ENCODE data around the gene PCDHGB3. TPM values are rescaled to one million over a fixed set of nuclear protein-coding genes. Genes with fewer than 3 reads are reported as not detected.

The PCDHGB3 gene
- total and polyA plus RNA-seq, 2 donors (not counting 3 experiments of a cell fraction or from before 2014, with no cell fraction given): 1.8 to 2.0 TPM

DNA sequence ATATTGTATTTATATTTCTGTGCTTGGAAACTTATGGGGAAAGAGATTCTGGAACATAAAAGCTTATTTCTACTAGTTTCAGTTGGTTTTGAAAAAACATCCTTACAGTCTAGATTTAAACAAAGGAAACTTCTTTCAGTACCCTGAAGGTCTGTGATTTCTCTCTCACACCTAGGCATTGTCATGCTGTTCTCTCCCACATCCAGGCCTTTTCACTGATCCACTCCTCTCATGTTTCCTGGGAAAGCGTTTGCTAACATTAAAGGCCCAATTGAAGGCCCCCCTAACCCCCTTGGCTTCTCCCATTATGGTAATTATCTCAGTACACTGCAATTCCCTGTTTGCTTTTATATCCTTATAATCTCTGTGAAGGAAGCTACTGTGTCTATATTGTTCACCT, 27.3 kb upstream of the PCDHGB3 start:
- Histone ChIP-seq H3K79me2 (ENCODE audit: control insufficient read depth, insufficient read depth, low read length) (no peaks in the 10 kb centered on the region), H3K4me3 (replicated peaks in 1 of 3; ENCODE audit: insufficient read depth in 1 of 3, low read depth in 1 of 3, low read length in 3 of 3) (no peak overlapping the region), H3K27me3 (ENCODE audit: control insufficient read depth in 2 of 2, insufficient read depth in 2 of 2, low read length in 2 of 2) (peaks cover 12 to 32% of the 10 kb centered on the region in 2 experiments), H3K9ac (replicated peaks; ENCODE audit: extremely low read depth, insufficient read depth, low read length) (no peak overlapping the region), H3K4me2 (ENCODE audit: insufficient read depth, low read length) (no peak overlapping the region), H3K27ac (ENCODE audit: insufficient read depth, low read depth, low read length) (no peak overlapping the region), H4K20me1 (replicated peaks; ENCODE audit: control insufficient read depth, extremely low read depth, insufficient read depth, low read length) (no peaks in the 10 kb centered on the region), H3K9me3 (replicated peaks; ENCODE audit: control insufficient read depth, insufficient read depth, low read length) (no peaks in the 10 kb centered on the region), H3K9me1 (replicated peaks; ENCODE audit: control insufficient read depth, extremely low read depth, insufficient read depth, low read length) (no peaks in the 10 kb centered on the region), H2AFZ (ENCODE audit: low read depth, low read length) (no peak overlapping the region), H3K4me1 (ENCODE audit: control insufficient read depth, extremely low read depth, insufficient read depth, low read length) (peaks cover 3% of the 10 kb centered on the region), H3K36me3 (ENCODE audit: control insufficient read depth in 2 of 2, extremely low read depth in 1 of 2, insufficient read depth in 2 of 2, low read length in 2 of 2) (no peaks in the 10 kb centered on the region)
- POLR2A ChIA-PET: no interaction called here
- no TSS peak for BruUV-seq (replicated peaks)
- dilution Hi-C loops (cut with MboI; ENCODE audit: extremely low pct_ligation_motif_present, low sequenced_read_pairs) (no loop called here), intact Hi-C loops (cut with micrococcal nuclease) (loop anchor here (2.0 kb wide), 1 partner anchor 22 kb away; the partner anchor contains the start of gene TAF7)
- CTCF ChIA-PET: interaction anchor here (1.2 to 3.8 kb wide), 9 partner anchors 8 to 224 kb away, joined by 3 to 38 read pairs (median 9); partner anchors contain the start of genes PCDHGA1 and PCDHGA10
- TF ChIP-seq EZH2 (IDR thresholded peaks at IDR 0.05; ENCODE audit: borderline replicate concordance, low read depth, low read length, severe bottlenecking) (no peak), MYC (IDR thresholded peaks at IDR 0.05; ENCODE audit: low read depth, low read length) (no peak), FOS (IDR thresholded peaks at IDR 0.05; ENCODE audit: borderline replicate concordance, insufficient read depth, low read length) (no peak), POLR2AphosphoS5 (IDR thresholded peaks at IDR 0.05; ENCODE audit: insufficient read depth, low read depth, low read length) (no peak), POLR2A (IDR thresholded peaks at IDR 0.05; ENCODE audit: low read depth, low read length) (no peak), JUN (IDR thresholded peaks at IDR 0.05; ENCODE audit: borderline replicate concordance, insufficient read depth, insufficient read length, low read depth) (no peak), GATA2 (IDR thresholded peaks at IDR 0.05; ENCODE audit: insufficient read depth, insufficient read length, low read depth, low read length) (no peak)
- TF ChIP-seq, protein P1, sequence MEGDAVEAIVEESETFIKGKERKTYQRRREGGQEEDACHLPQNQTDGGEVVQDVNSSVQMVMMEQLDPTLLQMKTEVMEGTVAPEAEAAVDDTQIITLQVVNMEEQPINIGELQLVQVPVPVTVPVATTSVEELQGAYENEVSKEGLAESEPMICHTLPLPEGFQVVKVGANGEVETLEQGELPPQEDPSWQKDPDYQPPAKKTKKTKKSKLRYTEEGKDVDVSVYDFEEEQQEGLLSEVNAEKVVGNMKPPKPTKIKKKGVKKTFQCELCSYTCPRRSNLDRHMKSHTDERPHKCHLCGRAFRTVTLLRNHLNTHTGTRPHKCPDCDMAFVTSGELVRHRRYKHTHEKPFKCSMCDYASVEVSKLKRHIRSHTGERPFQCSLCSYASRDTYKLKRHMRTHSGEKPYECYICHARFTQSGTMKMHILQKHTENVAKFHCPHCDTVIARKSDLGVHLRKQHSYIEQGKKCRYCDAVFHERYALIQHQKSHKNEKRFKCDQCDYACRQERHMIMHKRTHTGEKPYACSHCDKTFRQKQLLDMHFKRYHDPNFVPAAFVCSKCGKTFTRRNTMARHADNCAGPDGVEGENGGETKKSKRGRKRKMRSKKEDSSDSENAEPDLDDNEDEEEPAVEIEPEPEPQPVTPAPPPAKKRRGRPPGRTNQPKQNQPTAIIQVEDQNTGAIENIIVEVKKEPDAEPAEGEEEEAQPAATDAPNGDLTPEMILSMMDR (IDR thresholded peaks at IDR 0.05; ENCODE audit: extremely low read depth in 1 of 2, insufficient read depth in 1 of 2, low read depth in 1 of 2, low read length in 2 of 2): no peak
- TF ChIP-seq, protein P2, sequence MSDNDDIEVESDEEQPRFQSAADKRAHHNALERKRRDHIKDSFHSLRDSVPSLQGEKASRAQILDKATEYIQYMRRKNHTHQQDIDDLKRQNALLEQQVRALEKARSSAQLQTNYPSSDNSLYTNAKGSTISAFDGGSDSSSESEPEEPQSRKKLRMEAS (IDR thresholded peaks at IDR 0.05; ENCODE audit: insufficient read depth, insufficient read length): no peak
- no peak for FAIRE-seq
- no peak for DNase-seq (ENCODE audit: low read depth, low spot score)
